NCI-H2171 treated with DMSO at 0.1 percent for 48 hours (cell line): Measurements from ENCODE around the gene SMYD2.

Source experiments
- DNase-seq: peaks from one replicate; lab custom pipeline; 2025; lab: John Stamatoyannopoulos, UW

SMYD2 gene

DNA sequence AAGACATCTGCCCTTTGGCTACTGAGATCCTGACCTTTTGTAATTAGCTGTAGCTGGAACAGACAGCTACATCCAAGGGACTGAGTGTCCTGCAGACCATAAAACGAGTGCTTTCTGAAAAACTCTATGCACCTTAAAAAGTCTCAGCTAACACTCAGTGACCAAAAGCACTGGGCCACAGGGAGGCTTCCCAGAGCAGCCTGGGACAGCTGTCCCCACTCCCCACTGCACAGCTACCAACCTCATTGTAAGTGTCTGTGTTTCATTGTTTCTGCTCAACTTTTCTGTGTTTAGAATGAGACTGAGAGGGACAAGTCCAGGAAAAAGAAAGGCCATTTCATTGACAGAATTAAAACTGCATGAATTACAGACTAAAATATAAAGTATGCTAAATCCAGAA is 80.7 kb downstream of the SMYD2 start:
- no peak for DNase-seq

DNA sequence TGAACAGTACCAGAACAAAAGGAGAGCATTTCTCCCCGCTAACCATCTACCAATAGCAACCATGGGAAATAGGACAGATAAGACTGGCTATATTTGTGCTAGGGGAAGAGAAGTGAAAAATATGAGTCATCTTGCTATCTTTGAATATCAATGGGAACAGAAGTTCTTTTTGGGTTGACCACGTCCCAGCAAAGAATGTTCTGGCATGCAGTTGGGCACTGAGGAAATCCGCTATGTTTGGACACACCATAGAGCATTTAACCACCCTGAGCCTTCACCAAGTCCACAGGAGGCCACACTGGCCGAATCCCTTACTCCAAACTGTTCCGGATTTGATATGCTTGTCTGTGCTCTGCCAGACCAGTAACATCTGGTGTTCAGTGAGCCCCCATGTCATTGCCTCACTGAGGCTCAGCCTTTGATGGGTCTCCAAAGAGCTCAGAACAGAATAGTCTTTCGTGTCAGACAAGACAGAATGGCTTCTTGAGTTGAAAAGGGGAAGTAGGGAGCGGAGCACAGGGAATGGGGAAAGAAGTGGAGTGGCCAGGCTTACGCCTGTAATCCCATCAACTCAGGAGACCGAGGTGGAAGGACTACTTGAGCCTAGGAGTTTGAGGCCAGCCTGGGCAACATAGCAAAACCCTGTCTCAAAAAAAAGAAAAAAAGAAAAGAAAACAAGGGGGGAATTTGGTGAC is 81.4 kb downstream of the SMYD2 start:
- no peak for DNase-seq

DNA sequence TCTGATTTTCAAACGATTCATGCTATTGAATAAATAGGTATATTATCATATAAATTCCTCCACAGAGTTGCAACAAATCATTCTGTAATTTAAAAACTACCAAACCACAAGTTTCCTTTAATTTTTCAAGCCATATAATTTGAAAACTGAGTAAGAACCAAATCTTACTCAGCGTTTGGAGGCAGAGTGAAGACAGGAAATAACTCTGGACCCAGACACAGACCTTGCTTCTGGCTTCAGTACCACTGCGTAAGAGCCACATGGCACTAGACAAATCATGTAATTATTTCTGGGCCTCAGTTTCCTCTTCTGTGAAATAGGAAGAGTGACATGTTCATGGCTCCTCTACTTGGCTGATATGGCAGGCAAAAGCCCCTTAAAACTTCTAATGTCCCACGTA is 82.4 kb downstream of the SMYD2 start:
- no peak for DNase-seq

DNA sequence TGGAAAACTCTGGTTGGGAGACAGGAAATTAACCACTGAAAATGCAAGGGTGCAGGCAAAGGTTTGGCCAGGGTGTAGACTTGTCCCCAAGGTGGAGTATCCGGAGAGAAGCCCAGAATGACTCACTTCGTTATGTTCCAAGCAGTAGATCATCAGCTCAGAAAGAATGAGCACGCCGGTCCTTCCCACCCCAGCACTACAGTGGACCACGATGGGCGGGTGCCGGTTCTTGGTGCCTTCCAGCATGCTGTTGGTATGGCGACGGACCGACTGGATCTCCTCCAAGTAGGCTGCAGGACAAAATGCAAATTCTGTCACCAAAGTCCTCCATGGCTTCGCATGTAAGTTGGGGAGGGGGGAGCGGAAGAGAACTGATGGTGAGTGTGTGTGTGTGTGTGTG is 83.4 kb downstream of the SMYD2 start:
- DNase-seq: no peak

DNA sequence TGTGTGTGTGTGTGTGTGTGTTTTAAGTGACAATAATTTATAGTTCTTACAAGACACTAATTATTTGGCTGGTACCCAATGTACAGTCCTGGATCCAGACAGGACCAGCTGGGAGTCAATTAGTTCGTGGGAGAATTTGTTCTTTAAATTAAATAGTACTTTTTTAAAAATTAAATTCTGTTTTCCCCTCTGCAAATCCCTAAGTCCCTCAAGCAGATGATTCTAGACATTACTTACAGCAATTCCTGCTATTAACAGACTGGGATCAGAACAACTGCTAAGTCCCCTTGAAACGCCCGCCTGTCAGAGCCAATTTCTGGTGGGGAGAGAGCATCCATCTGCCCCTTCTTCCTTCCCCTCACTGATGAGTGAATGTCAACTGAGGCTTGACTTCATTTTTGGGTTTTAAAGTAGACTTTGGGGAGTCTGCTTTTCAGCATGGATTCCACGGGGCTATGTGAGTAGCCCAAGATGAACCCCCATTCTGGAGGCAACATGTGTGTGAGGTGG is 83.9 kb downstream of the SMYD2 start:
- peak; percentile 34 for DNase-seq

DNA sequence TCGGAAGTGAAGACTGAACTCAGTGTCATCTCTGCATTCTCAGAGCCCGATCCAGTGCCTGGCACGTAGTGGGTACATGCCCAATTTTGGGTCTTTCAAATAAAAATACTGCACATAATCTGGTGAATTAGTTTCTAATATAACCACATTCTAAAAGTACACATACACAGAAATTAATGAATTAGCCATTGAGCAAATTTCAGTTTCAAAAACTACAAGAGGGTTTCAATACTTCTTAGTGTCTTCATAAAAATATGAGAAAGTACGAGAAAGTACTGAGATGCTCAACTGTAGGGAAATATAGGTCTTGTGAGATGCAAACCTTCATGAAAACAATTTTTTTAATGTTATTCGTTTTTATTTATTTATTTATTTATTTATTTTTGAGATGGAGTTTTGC is 86.9 kb downstream of the SMYD2 start:
- DNase-seq: no peak

DNA sequence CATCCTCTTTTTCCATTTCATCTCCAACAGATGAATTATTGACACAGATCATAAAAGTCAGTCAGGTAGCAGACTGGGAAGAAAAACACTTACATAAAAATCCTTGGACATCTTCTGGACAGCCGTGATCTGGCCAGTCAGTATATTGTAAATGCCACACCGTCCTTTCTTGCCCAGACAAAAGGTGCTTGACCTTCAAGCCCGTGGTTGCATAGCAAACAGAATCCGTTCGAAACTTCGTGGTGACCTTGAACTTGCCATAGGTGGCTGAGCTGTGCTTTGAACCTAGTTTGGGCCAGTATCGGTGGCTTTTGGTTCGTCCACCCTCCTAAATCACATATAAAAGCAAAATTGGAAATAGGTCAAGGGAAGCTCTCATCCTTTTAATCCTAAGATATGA is 88.4 kb downstream of the SMYD2 start:
- no peak for DNase-seq

DNA sequence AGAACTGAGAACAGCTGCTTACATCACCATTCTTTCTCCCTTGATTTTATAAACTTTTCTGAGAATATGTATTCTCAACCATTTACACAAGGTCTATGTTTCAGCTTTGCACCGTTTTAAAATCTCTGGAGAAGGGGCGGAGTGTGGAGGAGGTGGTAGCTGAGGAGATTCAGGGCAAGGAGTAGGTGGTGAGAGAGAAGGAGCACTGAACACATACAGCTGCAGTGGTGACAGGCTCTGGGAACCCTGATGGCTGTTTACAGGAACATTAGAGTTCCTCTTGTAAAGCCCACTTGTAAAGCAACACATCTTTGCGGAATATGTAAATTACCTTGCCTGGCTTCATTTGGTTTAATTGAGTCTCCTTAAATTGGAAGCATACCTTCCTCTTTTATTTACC is 89.7 kb downstream of the SMYD2 start:
- DNase-seq: no peak

DNA sequence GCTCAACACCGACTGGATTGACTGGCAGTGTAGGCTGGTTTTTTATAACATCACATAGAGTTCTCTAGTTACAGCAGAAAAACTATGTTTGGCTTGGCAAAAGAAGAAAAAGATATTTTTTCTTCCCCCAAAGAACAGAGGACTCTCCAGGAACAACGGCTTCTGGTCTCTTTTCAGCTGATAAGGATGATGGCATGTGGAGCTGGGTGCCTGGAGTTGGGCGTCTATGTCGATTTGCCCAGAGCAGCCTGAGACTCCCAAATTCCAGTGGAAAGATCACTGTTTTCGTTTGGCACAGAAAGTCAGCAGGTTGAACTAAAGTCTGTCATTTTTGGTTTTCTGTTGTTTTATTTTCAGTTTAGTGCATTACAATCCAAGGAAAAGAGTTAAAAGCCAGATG is 91.1 kb downstream of the SMYD2 start:
- DNase-seq: no peak

DNA sequence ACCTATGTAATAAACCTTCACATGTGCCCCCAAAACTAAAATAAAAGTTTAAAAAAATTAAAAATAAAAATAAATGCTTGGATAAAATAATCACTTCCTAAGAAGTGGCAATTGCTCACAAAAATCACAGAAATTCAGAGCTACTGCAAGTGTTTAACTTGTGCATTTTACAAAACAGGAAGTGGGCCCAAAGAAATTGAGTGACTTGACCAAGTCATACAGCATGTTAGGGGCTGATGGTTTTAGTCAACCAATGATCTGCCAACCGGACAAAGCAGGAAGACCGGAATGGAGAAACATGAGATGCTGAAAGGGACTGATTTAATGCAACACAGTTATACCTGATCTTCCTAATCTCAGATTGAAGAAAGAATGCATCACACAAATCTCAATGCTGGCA is 96.5 kb downstream of the SMYD2 start:
- DNase-seq: no peak

DNA sequence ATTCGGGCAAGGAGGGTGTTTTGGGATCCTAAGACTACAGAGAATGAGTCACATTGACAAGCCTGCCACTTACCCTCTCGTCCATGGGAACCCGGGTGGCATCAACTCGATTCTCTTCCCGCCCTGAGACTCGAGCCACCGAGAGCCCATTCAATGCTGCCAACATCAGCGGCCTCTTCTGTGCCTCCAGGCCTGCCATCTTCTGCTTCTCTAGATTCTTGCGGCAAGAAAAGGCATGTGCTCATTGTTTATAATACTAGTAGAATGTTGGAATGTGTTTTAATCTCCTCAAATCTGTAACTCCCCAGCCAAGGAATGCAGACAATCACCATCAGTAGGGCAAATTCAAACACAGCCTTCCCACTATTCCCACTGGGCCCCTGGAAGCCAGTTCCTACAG is 96.9 kb downstream of the SMYD2 start:
- DNase-seq: no peak

DNA sequence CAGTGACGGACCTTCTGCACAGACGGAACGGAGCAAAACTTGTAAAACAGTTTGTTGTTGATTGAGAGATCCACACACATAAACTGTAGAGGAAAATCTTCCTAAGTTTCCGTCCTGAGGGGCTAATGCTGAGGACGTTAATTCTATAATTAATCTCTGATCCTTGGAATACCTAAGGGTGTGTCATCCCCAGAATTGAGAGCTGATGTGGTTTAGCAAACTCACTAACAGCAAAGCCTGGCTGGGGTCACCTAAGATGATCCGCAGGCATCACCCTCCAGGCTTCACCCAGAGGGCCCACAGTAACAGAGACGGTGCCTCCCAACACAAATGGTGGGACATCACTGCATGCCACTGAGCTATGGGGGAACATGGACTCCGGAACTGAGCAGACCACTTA is 97.5 kb downstream of the SMYD2 start:
- no peak for DNase-seq

DNA sequence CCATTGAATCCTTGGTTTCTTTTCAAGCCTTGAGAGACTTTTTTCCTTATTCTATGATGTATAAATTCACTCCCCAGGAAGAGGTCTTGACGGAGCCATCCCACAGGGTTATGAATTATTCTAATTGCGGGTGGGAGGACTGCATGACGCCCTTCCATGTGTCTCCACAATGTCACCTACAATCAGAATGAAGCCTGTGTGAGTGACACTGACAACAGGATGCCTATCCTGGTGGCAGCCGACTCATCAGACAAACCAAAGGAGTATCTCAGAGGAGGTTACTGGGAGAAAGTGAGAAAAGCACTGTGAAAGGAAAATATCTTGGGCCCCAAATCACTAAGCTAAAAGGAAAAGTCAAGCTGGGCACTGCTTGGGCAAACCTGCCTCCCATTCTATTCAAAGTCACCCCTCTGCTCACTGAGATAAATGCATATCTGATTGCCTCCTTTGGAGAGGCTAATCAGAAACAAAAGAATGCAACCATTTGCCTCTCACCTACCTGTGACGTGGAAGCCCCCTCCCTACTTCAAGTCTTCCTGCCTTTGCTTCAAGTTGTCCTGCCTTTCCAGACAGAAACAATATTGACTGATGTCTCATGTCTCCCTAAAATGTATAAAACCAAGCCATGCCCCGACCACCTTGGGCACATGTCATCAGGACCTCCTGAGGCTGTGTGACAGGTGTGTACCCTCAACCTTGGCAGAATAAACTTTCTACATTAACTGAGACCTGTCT is 98.4 kb downstream of the SMYD2 start:
- no peak for DNase-seq

DNA sequence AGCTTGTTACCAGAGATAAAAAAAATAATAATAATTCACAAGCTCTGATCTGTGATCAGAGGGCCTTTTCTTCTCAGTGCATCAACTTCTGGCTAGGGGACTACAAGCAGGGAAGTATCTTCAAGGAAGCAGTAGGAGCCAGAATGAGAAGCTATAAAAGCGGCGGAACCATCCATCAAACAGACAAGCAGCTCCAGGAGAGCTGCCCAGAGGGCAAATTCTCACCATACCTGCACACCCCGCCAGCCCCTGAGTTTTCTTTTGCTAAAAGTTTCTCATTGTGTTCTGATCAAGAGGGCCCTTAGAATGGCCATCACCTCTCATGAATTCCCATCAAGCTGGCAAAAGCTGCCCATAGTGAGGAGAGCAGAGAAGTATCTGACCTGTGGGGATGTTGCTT is 99.4 kb downstream of the SMYD2 start:
- no peak for DNase-seq

DNA sequence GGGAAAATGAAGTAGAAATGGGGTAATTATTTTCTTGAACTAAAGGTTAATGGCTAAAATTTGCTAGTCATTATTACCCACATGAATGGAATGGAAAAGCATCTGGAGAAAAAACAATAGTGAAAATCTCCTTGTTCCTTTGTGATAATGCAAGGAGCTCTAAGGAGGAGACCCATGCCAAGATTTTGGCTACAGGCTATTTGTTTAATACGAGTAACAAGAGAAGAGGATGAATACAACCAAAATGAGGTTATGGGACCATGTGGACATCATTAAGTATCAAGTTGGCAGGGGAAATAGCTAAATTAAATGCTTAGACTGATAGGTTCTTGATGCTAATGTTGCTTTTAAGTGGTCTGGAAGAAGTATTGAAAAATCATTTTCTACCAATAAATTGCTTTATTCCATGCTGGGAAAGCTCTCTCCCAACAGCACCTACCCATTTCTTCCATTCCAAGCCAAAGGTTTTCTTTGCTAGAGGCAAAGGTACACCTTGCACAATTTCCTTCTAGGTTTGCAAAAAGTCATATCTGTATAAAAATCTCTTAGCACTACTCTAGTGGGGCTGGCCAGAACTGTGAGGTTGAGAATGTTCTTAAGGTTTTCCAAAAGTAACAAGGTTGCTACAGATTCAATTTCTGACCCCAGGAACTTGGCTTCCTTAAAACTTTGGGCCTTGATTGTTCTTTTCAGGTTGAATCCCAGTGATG is 100.2 kb downstream of the SMYD2 start:
- no peak for DNase-seq

DNA sequence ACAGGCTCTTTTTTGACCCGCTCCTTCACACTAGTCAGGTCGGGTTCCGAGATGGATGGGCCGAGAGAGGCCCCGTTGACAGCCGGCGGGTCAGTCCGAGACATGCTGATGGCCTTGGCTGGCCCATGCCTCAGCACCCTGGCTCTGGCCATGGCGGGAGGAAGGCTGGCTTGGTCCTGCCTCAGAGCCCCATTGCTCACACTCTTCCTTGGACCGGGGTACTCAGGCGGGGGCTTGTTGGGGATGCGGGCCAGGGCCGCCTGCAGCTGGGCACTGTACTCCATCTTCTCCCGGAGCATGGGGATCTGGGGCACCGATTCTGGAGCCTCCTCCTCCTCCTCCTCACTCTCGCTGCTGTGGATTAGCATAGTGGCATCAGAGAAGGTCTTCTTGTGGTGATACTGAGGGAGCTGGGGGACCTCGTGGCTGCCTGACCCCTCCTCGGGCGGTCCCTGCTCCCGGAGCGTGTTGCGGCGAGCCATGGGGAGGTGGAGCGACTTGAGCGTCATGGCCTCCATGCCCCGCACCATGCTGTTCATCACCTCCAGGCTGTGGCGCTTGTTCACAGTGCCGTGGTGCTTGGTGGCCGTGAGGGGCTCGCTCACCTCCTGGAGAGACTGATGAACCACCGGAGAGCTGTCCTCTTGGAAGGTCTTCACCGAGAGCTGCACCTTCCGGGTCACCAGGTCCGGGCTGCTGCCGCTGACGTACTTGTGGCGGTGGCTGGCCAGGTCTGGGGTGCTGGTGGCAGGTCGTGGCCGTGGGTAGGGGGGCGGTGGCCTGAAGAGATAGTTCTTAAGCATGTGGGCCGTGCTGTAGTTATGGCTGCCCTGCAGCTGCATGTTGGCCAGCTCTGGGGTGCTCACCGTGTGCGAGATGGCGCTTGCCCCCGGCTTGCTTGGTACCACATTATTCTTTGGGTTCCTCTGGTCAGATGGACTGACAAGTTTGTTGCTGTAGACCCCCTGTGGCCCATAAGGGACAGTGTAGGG is 102.7 kb downstream of the SMYD2 start:
- DNase-seq: no peak

DNA sequence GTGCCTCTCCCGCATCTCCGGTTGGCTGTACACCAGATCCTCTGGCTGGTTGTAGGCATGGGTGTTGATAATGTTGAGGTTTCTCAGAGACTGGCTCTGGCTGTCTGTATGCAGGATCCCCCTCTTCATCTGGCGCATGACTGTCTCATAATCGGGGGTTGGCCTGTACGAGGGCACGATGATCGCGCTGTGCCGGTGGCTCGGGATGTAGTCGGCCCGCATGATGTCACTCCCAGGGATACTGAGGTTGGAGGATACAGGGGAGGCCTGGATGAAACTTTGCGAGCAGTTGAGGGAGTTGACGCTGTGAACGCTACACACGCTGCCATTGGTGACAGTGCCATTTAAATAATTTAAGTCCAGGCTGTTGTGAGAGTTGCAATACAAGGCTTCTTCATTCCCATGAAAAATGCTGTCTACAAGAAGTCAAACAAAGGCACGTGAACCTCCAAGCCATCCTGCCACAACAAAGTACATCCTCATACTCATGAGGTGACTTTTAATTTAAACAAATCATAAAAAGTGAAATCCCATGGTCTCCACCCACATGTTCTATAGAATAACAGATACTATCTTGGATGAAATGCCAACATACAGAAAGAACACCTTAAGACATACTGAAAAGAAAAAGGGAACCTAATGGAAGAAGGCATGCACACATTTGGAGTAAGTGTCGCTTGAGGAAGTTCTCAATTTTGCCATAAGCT is 103.6 kb downstream of the SMYD2 start:
- DNase-seq: no peak

DNA sequence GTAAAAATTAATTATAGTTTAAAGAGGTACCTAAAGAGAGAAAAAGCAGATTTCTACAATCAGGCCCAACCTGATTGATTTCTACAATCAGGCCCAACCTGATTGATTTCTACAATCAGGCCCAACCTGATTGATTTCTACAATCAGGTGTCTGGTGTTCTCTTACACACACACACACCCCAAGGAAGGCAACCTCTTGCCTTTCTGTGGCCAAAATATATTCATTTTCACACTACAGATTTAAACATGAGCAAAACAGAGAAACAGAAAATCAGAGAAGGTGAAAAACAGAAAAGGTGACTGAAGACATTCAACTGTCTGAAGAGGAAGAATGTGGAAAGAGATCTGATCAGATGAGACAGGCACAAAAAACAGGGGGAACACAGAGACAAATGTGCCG is 104.5 kb downstream of the SMYD2 start:
- DNase-seq: no peak

DNA sequence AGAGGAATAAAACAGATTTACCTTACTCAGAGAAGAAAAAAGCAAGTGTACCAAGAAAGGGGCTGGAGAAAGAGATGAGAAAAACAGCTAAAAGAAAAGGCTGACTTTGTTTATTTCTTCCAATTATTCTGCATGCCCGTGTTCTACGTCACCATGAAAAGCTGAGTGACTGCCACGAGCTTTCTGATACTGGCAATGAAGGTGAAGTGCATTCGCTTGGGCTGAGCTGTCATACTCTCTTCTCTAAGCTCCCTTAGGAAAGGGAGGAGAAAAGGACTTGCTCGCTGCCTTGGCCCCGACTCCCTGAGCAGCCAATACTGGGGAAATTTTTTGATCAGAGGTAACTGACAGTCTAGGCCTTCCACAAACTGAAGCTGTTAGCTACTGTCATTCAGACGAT is 105.4 kb downstream of the SMYD2 start:
- DNase-seq: no peak
